MM.1S (cell line): Measurements from ENCODE around the gene PRIMPOL.

Experiments used
- DNase-seq: peaks from one replicate; pipeline ENCODE4 v3.0.0-alpha.2; 2015
- H2AFZ ChIP-seq: fragments of 300-600 bp; sonication (generic); 2 replicates; pipeline ENCODE4 v1.6.0; 2016; ENCODE audit warnings: antibody characterized with exemption, low read length
- H3F3A ChIP-seq: fragments of 300-600 bp; sonication (generic); 2 replicates; pipeline ENCODE4 v1.6.1; 2016; ENCODE audit warnings: mild to moderate bottlenecking, antibody characterized with exemption, low read length, moderate library complexity, mixed read lengths; ENCODE audit not compliant: insufficient read depth
- H3K27ac ChIP-seq: fragments of 300-600 bp; sonication (generic); 2 replicates; pipeline ENCODE4 v1.5.1; 2016; ENCODE audit warnings: mild to moderate bottlenecking, low read length
- H3K27me3 ChIP-seq: fragments of 300-600 bp; sonication (generic); replicated peaks from 2 replicates; pipeline ENCODE4 v1.6.0; 2016; ENCODE audit warnings: low read length; ENCODE audit not compliant: insufficient read depth
- H3K36me3 ChIP-seq: fragments of 300-600 bp; sonication (generic); replicated peaks from 2 replicates; pipeline ENCODE4 v1.6.1; 2016; ENCODE audit warnings: mild to moderate bottlenecking, low read length, mixed read lengths; ENCODE audit not compliant: insufficient read depth
- H3K4me1 ChIP-seq: fragments of 300-600 bp; sonication (generic); 2 replicates; pipeline ENCODE4 v1.6.1; 2016; ENCODE audit warnings: low read length, mixed read lengths
- H3K4me2 ChIP-seq: fragments of 300-600 bp; sonication (generic); 2 replicates; pipeline ENCODE4 v1.6.0; 2016; ENCODE audit warnings: low read depth, low read length
- H3K4me3 ChIP-seq: fragments of 300-600 bp; sonication (generic); 2 replicates; pipeline ENCODE4 v1.5.1; 2016; ENCODE audit warnings: low read length, mixed read lengths
- H3K79me2 ChIP-seq: fragments of 300-600 bp; sonication (generic); 2 replicates; pipeline ENCODE4 v1.6.1; 2016; ENCODE audit warnings: mixed run types, low read length, mixed read lengths
- H3K9ac ChIP-seq: fragments of 300-600 bp; sonication (generic); 2 replicates; pipeline ENCODE4 v1.6.1; 2016; ENCODE audit warnings: low read length, mixed read lengths
- H3K9me2 ChIP-seq: fragments of 300-600 bp; sonication (generic); replicated peaks from 2 replicates; pipeline ENCODE4 v1.6.1; 2016; ENCODE audit warnings: mild to moderate bottlenecking, low read length, mixed read lengths; ENCODE audit not compliant: insufficient read depth
- H3K9me3 ChIP-seq: fragments of 300-600 bp; sonication (generic); replicated peaks from 2 replicates; pipeline ENCODE4 v1.6.1; 2016; ENCODE audit warnings: mild to moderate bottlenecking, low read length, mixed read lengths; ENCODE audit not compliant: insufficient read depth
- H4K20me1 ChIP-seq: fragments of 300-600 bp; sonication (generic); 2 replicates; pipeline ENCODE4 v1.6.1; 2016; ENCODE audit warnings: mild to moderate bottlenecking, low read length, moderate library complexity, mixed read lengths; ENCODE audit not compliant: insufficient read depth
- CTCF ChIP-seq: fragments of 300-600 bp; sonication (generic); IDR thresholded peaks from 2 replicates; pipeline ENCODE4 v1.5.1; 2016; ENCODE audit warnings: antibody characterized with exemption, low read length, mixed read lengths
- EZH2 ChIP-seq: fragments of 300-600 bp; sonication (generic); optimal IDR thresholded peaks from 2 replicates; pipeline ENCODE3; 2017; ENCODE audit warnings: low read depth, mild to moderate bottlenecking, antibody characterized with exemption, low read length, mixed read lengths
- EZH2phosphoT487 ChIP-seq: fragments of 300-600 bp; sonication (generic); IDR thresholded peaks from 2 replicates; pipeline ENCODE4 v1.6.1; 2018; ENCODE audit warnings: antibody characterized with exemption, low read length

Gene PRIMPOL

GRCh38 chr4:184675018-184675417 is 25.5 kb downstream of the PRIMPOL start:
- Histone ChIP-seq H3K27ac (no peak overlapping the region), H3K9ac (no peak overlapping the region), H3K79me2 (no peaks in the 10 kb centered on the region), H3K27me3 (no peaks in the 10 kb centered on the region), H2AFZ (no peak overlapping the region), H3K36me3 (no peaks in the 10 kb centered on the region), H3K9me3 (no peaks in the 10 kb centered on the region), H4K20me1 (no peaks in the 10 kb centered on the region), H3K9me2 (no peaks in the 10 kb centered on the region), H3K4me1 (peaks cover 2% of the 10 kb centered on the region; the same call in 1 of the 2 replicates), H3K4me2 (no peak overlapping the region), H3K4me3 (no peak overlapping the region), H3F3A (no peaks in the 10 kb centered on the region)
- TF ChIP-seq EZH2 (no peak), EZH2phosphoT487 (no peak), CTCF (no peak)
- no peak for DNase-seq

DNA sequence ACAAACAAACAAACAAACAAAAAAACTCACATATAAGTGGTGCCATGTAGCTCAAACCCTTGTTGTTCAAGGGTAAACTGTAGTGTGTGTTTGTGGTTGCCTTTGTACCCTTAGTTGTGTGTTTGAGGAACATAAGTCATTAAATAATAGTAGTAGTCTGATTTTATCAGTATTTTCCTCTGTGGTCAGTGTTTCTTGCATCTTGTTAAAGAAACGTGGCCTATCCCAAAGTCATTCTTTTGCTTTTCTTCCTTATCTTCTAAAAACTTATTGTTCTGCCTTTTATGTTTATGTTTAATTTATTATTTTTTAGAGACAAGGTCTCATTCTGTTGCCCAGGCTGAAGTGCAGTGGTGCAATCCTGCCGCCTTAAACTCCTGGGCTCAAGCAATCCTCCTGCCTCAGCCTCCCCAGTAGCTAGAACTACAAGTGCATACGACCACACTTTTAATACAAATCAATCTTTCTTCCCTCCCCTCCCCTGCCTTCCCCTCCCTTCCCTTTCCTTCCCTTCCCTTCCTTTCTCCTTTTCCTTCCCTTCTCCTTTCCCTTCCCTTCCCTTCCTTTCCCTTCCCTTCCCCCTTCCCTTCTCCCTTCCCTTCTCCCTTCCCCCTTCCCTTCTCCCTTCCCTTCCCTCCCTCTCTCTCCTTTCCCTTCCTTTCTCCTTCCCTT is 26.4 kb downstream of the PRIMPOL start:
- Histone ChIP-seq H3F3A (no peaks in the 10 kb centered on the region), H3K36me3 (no peaks in the 10 kb centered on the region), H3K9ac (no peak overlapping the region), H3K4me3 (no peak overlapping the region), H3K27ac (no peak overlapping the region), H3K27me3 (no peaks in the 10 kb centered on the region), H3K9me3 (no peaks in the 10 kb centered on the region), H3K4me1 (no peaks in the 10 kb centered on the region), H3K9me2 (no peaks in the 10 kb centered on the region), H4K20me1 (no peaks in the 10 kb centered on the region), H3K79me2 (no peaks in the 10 kb centered on the region), H2AFZ (no peak overlapping the region), H3K4me2 (no peak overlapping the region)
- DNase-seq, result no peak
- TF ChIP-seq EZH2 (no peak), CTCF (no peak), EZH2phosphoT487 (no peak)

GRCh38 chr4:184680698-184681097 is 31.2 kb downstream of the PRIMPOL start:
- H3K27me3 ChIP-seq, result no peaks in the 10 kb centered on the region
- no peak overlapping the region for H2AFZ ChIP-seq
- no peaks in the 10 kb centered on the region for H4K20me1 ChIP-seq
- H3K4me3 ChIP-seq, result no peak overlapping the region
- no peak overlapping the region for H3K4me2 ChIP-seq
- H3F3A ChIP-seq, result no peaks in the 10 kb centered on the region
- H3K4me1 ChIP-seq, result peaks cover 7% of the 10 kb centered on the region; the same call in 1 of the 2 replicates
- no peak for DNase-seq
- TF ChIP-seq CTCF, result no peak
- H3K79me2 ChIP-seq, result no peaks in the 10 kb centered on the region
- no peaks in the 10 kb centered on the region for H3K9me3 ChIP-seq
- H3K36me3 ChIP-seq, result no peaks in the 10 kb centered on the region
- no peak overlapping the region for H3K27ac ChIP-seq
- H3K9me2 ChIP-seq, result no peaks in the 10 kb centered on the region
- no peak overlapping the region for H3K9ac ChIP-seq
